Measurements from ENCODE around the gene TLE3.

The TLE3 gene

DNA sequence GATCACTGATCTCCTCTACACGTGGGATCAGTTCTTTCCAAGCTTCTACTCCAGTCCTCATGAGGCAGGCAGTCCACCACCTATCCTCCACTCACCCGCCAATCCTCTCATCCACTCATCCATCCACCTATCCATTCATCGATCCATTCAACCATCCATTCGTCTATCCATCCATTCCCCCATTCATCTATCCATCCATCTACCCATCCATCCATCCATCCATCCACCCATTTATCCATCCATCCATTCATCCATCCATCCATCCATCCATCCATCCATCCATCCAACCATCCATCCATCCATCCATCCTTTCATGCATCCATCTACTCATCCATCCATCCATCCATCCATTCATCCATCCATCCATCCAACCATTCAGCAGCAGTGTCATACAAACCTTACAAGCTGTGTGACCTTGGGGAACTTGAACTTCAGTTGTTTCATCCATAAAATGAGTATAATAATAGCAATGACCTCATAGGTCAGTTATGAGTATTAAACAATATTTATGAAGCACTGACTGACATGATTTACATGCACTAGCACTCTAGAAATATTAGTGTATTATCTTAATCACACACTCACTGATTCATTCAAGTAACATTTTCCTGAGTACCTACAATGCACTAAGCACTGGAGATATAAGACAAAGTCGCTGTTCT, 55.0 kb downstream of the TLE3 start:
- Histone ChIP-seq H3K4me3 (ENCODE audit: low read length) (no peak overlapping the region), H3K27me3 (ENCODE audit: control insufficient read depth, insufficient read depth, low read length) (no peaks in the 10 kb centered on the region), H3K27ac (ENCODE audit: low read depth, low read length) (no peak overlapping the region), H3K36me3 (ENCODE audit: control insufficient read depth, insufficient read depth, low read length) (no peaks in the 10 kb centered on the region), H3K9ac (ENCODE audit: low read length) (no peak overlapping the region), H3K4me1 (ENCODE audit: control insufficient read depth, insufficient read depth, low read length) (no peaks in the 10 kb centered on the region)

DNA sequence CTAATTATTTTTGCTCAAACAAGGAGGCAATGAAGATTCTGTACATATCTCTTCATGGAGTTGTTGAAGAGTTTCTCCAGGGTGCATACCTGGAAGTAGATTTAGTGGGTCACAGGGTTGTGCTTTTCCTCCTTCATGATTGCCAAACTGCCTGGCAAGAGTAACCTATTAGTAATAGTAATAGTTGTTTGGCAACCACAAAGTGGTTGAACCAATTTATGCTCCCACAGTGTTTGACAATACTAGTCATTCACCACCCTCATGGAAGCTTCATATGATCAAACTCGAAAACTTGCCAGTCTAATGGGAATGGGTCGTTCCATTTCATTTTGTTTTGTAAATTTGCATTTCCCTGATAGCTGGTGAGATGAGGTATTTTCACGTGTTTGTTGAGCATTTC, 57.8 kb downstream of the TLE3 start:
- no peak overlapping the region for H3K9ac ChIP-seq (ENCODE audit: low read length)
- H3K27ac ChIP-seq (ENCODE audit: low read depth, low read length) = no peak overlapping the region
- no peaks in the 10 kb centered on the region for H3K4me1 ChIP-seq (ENCODE audit: control insufficient read depth, insufficient read depth, low read length)
- H3K27me3 ChIP-seq (ENCODE audit: control insufficient read depth, insufficient read depth, low read length) = no peaks in the 10 kb centered on the region
- no peak overlapping the region for H3K4me3 ChIP-seq (ENCODE audit: low read length)
- H3K36me3 ChIP-seq (ENCODE audit: control insufficient read depth, insufficient read depth, low read length) = no peaks in the 10 kb centered on the region

DNA sequence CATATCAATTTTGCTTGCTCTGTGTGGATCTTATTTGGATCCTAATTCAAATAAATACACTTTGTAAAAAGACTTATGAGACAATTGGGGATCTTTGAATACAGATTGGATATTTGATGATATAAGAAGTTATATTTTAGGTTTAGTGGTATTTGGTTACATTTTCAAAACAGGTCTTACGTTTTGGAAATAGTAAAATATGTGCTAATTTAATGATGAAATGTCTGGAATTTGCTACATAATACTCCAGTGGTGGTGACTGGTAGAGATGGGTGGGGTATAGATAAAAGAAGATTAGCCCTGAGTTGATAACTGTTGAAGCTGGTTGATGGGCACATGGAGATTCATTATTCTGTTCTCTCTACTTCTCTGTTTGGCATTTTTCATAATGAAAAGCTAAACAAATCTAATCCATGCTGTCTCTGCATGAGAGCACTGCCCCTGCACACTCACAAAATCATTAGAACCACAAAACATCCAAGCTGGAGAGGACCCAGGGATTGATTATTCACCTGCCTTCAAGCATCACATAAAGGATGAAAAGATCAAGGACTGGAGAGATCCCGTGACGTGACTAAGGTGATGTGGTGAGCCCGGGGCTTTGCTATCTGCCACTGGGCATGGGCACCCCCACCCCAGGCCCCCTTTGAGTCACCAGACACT, 58.9 kb downstream of the TLE3 start:
- Histone ChIP-seq H3K27ac (ENCODE audit: low read depth, low read length) (no peak overlapping the region), H3K4me3 (ENCODE audit: low read length) (no peak overlapping the region), H3K4me1 (ENCODE audit: control insufficient read depth, insufficient read depth, low read length) (no peaks in the 10 kb centered on the region), H3K9ac (ENCODE audit: low read length) (no peak overlapping the region), H3K36me3 (ENCODE audit: control insufficient read depth, insufficient read depth, low read length) (no peaks in the 10 kb centered on the region), H3K27me3 (ENCODE audit: control insufficient read depth, insufficient read depth, low read length) (no peaks in the 10 kb centered on the region)

DNA sequence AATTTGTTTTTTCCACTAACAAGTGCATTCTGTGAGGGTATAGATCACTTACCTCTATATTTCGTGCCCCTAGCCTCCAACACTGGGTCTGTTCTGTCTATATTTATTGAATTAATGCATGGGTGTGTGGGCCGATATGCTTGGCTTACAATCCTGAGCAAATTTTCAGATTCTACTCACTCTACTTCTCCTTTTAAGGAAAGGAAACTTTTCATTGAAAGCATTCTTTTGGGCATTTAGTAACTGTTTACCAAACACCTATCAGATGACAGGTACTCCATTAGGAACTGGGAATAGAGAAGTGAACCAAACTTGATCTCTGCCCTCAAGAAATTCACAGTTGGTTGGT, 60.5 kb downstream of the TLE3 start:
- Histone ChIP-seq H3K4me3 (ENCODE audit: low read length) (no peak overlapping the region), H3K9ac (ENCODE audit: low read length) (no peak overlapping the region), H3K36me3 (ENCODE audit: control insufficient read depth, insufficient read depth, low read length) (no peaks in the 10 kb centered on the region), H3K27ac (ENCODE audit: low read depth, low read length) (no peak overlapping the region), H3K4me1 (ENCODE audit: control insufficient read depth, insufficient read depth, low read length) (no peaks in the 10 kb centered on the region), H3K27me3 (ENCODE audit: control insufficient read depth, insufficient read depth, low read length) (no peaks in the 10 kb centered on the region)

DNA sequence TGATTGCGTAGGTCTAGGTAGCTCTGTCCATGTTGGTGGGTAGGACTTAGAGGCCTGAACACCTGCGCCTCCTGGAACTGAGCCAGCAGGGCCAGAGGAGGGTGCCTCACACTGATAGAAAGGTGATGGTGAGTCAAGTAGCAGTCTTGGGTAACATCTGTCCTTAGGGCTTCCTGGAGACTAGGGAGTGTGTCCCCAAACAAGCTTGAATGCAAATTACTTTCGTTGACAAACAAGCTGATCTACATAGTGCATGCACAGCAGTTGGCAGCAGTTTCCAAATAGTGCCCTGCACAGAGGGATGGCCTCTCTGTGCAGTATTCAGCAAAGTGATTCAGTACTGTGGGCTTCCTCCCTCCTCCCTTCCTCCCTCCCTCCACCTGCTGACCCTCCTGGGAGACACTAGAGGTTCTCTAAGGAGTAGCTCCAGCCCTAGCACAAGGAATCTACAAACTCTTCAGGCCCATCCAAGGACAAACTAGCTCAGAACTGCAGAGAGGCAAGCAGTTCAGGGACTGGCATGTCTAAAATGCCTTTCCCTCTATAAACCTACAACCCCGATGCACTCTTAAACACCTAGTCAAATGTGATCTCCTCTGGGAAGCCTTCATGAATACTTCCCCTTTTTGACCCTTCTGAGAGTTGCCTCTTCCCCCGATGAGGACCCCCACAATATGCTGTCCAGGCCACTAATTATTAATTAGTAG, 61.0 kb downstream of the TLE3 start:
- H3K36me3 ChIP-seq (ENCODE audit: control insufficient read depth, insufficient read depth, low read length) = no peaks in the 10 kb centered on the region
- H3K27me3 ChIP-seq (ENCODE audit: control insufficient read depth, insufficient read depth, low read length) = no peaks in the 10 kb centered on the region
- H3K27ac ChIP-seq (ENCODE audit: low read depth, low read length) = no peak overlapping the region
- H3K9ac ChIP-seq (ENCODE audit: low read length) = no peak overlapping the region
- no peaks in the 10 kb centered on the region for H3K4me1 ChIP-seq (ENCODE audit: control insufficient read depth, insufficient read depth, low read length)
- H3K4me3 ChIP-seq (ENCODE audit: low read length) = no peak overlapping the region

DNA sequence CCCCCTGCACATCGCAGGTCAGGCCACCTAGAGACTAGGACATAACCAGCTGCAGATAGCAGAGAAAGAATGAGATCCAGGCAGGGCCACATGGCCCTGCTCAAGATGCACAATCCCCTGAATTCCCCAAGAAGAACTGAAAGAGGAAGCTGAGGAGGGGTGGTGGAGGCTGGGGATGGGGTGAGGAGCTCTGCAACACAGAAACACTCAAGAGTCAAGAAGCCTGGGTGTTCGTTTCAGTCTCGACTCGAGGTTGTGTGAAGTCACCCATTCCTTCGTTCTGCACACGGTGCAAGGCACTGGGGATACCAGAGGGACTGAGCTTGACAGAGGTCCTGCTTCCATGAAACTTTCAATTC, 62.0 kb downstream of the TLE3 start:
- no peaks in the 10 kb centered on the region for H3K4me1 ChIP-seq (ENCODE audit: control insufficient read depth, insufficient read depth, low read length)
- no peak overlapping the region for H3K27ac ChIP-seq (ENCODE audit: low read depth, low read length)
- no peak overlapping the region for H3K4me3 ChIP-seq (ENCODE audit: low read length)
- H3K36me3 ChIP-seq (ENCODE audit: control insufficient read depth, insufficient read depth, low read length) = no peaks in the 10 kb centered on the region
- no peaks in the 10 kb centered on the region for H3K27me3 ChIP-seq (ENCODE audit: control insufficient read depth, insufficient read depth, low read length)
- no peak overlapping the region for H3K9ac ChIP-seq (ENCODE audit: low read length)

DNA sequence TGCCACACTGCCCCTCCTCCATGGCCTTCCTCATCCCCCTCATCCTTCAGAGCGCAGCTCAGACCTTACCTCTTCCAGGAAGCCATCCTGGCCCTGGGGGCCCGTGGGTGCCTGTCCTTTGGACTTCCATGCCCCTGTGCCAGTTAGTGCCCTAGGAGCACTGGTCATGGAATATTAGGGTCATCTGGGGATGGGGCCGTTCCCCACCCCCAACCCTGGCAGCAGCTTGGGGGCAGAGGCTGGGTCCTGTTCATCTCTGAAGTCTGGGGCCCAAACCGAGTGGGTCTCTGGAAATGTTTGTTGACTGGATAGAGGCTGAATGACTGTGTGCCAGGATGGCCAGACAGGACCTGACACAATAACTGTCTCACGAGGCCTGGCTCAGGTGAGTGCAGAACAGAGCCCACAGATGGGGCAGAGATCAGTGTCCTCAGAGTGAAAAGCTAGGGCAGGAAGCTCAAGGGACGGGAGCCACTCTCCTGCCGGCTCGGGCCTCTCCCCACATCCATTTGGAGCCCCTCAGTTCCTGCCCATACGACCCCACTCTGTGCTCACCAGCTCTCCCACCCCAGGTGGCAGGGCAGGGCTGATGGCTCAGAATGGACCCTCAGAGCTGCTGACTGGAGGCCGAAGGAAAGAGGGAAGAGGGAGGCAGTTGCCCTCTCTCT, 62.5 kb downstream of the TLE3 start:
- H3K4me1 ChIP-seq (ENCODE audit: control insufficient read depth, insufficient read depth, low read length) = no peaks in the 10 kb centered on the region

DNA sequence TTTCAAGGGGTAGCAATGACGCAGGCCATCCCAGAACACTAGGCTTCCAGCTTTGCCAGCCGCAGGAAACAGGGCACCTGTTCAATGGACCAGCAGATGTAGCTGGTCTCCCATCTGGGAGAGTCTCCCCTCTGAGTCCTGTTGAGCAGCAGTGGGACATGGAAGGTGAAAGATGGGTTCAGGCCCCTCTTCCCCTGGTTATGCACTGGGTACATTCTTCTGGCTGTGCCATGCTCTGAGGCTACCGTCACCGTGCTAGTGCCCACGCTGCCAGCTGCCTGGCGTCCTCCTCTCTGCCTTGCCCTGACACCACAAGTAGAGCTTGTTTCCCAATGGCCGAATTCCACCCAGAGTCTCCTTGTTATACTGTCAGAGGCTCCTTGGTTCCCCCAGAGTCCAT, 63.1 kb downstream of the TLE3 start:
- no peak overlapping the region for H3K4me3 ChIP-seq (ENCODE audit: low read length)
- H3K27me3 ChIP-seq (ENCODE audit: control insufficient read depth, insufficient read depth, low read length) = no peaks in the 10 kb centered on the region
- no peaks in the 10 kb centered on the region for H3K4me1 ChIP-seq (ENCODE audit: control insufficient read depth, insufficient read depth, low read length)
- H3K27ac ChIP-seq (ENCODE audit: low read depth, low read length) = no peak overlapping the region
- no peaks in the 10 kb centered on the region for H3K36me3 ChIP-seq (ENCODE audit: control insufficient read depth, insufficient read depth, low read length)
- H3K9ac ChIP-seq (ENCODE audit: low read length) = no peak overlapping the region

More for the DNA sequence above, 62.5 kb downstream of the TLE3 start:
- Histone ChIP-seq H3K36me3 (ENCODE audit: control insufficient read depth, insufficient read depth, low read length) (no peaks in the 10 kb centered on the region), H3K27me3 (ENCODE audit: control insufficient read depth, insufficient read depth, low read length) (no peaks in the 10 kb centered on the region), H3K9ac (ENCODE audit: low read length) (no peak overlapping the region), H3K4me3 (ENCODE audit: low read length) (no peak overlapping the region), H3K27ac (ENCODE audit: low read depth, low read length) (no peak overlapping the region)

DNA sequence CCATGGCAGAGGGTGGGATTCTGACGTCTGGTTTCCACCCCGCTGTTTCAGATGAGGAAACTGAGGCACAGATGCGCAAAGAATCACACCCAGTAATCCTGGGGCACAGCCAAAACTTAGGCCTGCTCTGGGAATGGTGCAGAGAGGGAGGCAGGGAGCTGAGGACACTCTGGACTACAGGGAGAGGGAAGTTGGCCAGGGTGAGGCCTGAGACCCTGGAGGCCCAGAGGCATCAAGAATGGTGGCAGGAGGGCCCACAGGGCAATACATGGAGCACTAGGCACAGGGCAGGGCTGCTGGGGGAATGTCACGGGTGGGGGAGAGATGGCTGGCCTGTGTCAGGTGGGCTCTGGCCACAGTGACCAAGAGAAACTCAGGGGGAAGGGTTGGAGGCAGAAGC, 63.6 kb downstream of the TLE3 start:
- no peak overlapping the region for H3K4me3 ChIP-seq (ENCODE audit: low read length)
- no peak overlapping the region for H3K27ac ChIP-seq (ENCODE audit: low read depth, low read length)
- H3K36me3 ChIP-seq (ENCODE audit: control insufficient read depth, insufficient read depth, low read length) = no peaks in the 10 kb centered on the region
- no peak overlapping the region for H3K9ac ChIP-seq (ENCODE audit: low read length)
- H3K27me3 ChIP-seq (ENCODE audit: control insufficient read depth, insufficient read depth, low read length) = no peaks in the 10 kb centered on the region
- H3K4me1 ChIP-seq (ENCODE audit: control insufficient read depth, insufficient read depth, low read length) = no peaks in the 10 kb centered on the region

DNA sequence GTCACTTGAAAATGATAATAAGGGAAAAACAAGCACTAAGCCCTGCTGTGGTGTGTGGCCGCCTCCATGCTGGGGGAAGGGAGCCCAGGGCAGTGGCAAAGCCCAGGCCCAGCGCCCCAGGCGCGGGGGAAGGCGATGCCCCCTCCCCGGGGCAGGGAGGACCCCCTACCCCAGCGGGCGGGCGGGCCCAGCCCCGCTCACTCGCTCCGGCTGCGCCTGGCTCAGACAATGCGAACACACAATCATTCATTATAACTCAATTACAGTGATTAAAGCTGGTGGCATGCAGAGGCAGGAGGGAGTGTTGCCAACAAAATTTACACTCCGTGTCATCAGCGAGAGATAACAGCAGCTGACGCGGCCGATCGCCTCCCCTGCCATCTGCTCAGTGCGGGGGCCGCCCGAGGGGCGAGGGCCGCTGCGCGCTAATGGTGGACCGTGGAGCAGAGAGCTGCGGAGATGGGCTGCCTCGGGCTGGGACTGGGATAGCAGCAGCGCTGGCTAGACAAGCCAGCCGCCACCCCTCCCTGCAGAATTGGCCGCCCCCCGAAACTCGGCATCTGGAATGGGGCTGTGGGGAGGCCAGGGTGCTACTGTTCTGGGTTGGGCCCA, 64.1 kb downstream of the TLE3 start:
- no peaks in the 10 kb centered on the region for H3K4me1 ChIP-seq (ENCODE audit: control insufficient read depth, insufficient read depth, low read length)
- no peak overlapping the region for H3K4me3 ChIP-seq (ENCODE audit: low read length)
- no peaks in the 10 kb centered on the region for H3K36me3 ChIP-seq (ENCODE audit: control insufficient read depth, insufficient read depth, low read length)
- H3K27ac ChIP-seq (ENCODE audit: low read depth, low read length) = no peak overlapping the region
- H3K9ac ChIP-seq (ENCODE audit: low read length) = no peak overlapping the region
- H3K27me3 ChIP-seq (ENCODE audit: control insufficient read depth, insufficient read depth, low read length) = no peaks in the 10 kb centered on the region

DNA sequence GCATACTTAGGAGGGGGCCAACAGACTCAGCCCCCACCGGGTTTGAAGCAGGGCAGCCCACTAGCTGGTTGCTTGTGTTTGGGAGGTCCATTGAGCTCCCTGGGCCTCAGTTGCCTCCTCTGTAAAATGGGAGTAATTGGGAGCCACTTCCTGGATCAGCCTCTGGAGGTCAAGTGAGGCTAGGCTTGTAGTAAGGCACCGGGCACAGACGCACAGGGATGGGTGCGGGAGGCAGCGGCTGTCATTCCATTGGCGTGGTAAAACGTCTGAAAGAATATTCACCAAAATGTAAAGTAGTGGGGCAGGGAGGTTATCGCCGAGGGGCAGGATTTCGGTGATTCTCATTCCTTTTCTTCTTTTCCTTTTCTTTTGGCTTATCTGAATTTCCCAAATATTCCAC, 64.6 kb downstream of the TLE3 start:
- no peak overlapping the region for H3K4me3 ChIP-seq (ENCODE audit: low read length)
- H3K9ac ChIP-seq (ENCODE audit: low read length) = no peak overlapping the region
- H3K4me1 ChIP-seq (ENCODE audit: control insufficient read depth, insufficient read depth, low read length) = no peaks in the 10 kb centered on the region
- no peak overlapping the region for H3K27ac ChIP-seq (ENCODE audit: low read depth, low read length)
- no peaks in the 10 kb centered on the region for H3K27me3 ChIP-seq (ENCODE audit: control insufficient read depth, insufficient read depth, low read length)
- H3K36me3 ChIP-seq (ENCODE audit: control insufficient read depth, insufficient read depth, low read length) = no peaks in the 10 kb centered on the region

DNA sequence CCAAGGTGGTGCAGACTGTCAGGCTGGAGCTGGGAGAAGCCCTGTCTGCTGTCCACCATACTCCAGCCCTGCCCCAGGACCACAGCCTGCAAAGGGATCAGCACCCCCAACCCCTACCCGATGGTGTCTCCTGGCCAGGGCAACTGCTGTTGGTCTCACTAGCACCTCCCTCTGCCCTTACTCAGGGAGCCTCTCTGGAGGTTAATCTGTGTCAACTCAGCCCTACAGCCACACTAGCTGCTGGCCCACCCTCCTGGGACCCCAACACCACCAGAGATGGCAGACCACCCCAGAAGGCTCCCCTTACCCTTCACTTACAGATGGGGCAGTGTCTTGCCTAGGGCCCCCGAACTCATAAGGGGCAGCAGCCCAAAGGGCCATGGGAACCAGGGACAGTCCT, 65.2 kb downstream of the TLE3 start:
- H3K4me3 ChIP-seq (ENCODE audit: low read length) = no peak overlapping the region
- no peaks in the 10 kb centered on the region for H3K27me3 ChIP-seq (ENCODE audit: control insufficient read depth, insufficient read depth, low read length)
- H3K4me1 ChIP-seq (ENCODE audit: control insufficient read depth, insufficient read depth, low read length) = no peaks in the 10 kb centered on the region

More for the DNA sequence above, 65.2 kb downstream of the TLE3 start:
- H3K27ac ChIP-seq (ENCODE audit: low read depth, low read length) = no peak overlapping the region
- H3K9ac ChIP-seq (ENCODE audit: low read length) = no peak overlapping the region
- H3K36me3 ChIP-seq (ENCODE audit: control insufficient read depth, insufficient read depth, low read length) = no peaks in the 10 kb centered on the region

Measured in rectal smooth muscle tissue (tissue), 1 donor.